GM19238 (cell line): ENCODE measurements around the gene MN1.

Experiments
- DNase-seq: peaks from one replicate; pipeline ENCODE4 v3.0.0; 2011; ENCODE audit warnings: low spot score; ENCODE audit not compliant: insufficient read length

Gene MN1

DNA sequence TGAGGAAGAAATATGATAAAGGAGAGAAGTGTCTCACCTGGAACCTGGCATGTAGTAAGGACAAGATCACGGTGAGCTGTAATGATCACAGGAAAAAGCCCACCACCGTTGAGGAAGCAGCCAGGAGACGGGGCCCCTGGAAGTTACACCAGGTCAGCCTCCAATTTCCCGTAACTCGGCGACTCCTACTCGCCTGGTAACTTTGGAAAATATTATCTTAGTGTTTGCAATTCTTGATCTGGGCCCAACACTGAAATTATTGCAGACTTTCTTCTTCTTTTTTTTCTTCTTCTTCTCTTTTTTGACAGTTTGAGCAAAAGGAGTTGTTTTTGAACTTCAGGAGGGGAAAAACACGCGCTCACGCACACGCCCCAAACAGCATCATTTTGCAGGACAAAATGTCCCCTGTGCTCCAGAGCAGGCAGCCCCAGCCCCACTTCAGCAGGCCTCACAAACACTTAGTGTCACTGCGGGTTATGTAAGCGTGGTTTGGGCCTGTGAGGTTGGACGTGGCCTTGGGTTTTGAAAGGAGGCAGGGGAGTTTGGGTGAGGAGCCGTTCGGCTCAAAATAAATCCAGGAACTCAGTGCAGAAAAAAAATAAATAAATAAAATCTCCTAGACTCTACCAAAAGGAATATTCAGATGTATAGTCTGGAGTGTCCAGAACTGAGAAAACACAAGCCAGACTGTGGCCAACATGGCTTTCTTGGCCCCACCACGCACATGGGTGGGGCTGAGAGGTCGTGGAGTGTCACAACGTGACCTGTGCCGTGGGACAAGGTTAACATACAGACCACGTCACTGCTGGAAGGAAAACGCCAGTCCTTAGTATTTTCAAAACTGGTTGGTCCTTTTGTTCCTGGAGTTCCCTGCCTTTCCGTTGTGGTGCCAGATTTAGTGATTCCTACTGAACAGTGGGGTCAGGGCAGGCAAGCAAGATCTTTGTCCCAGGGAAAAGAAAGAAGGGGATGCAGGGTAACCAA lies 26.3 kb upstream of the MN1 start:
- no peak for DNase-seq

DNA sequence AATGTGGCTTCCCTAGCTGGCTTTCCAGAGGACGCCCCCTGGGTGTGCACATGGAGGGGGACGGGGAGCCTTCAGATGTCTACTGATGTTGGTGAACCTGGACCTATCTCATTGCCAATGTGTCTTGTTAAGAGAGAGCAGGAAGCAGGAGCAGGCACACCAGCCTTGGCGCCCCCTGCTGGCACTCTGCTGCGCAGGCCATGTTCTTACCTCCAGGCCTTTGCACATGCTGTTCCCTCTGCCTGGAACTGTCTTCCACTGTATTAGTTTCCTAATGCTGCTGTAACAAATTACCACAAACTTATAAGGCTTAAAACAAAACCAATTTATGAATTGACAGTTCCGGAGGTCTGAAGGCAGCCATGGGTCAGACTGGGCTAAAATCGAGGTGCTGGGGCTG lies 23.6 kb upstream of the MN1 start:
- DNase-seq, result no peak

DNA sequence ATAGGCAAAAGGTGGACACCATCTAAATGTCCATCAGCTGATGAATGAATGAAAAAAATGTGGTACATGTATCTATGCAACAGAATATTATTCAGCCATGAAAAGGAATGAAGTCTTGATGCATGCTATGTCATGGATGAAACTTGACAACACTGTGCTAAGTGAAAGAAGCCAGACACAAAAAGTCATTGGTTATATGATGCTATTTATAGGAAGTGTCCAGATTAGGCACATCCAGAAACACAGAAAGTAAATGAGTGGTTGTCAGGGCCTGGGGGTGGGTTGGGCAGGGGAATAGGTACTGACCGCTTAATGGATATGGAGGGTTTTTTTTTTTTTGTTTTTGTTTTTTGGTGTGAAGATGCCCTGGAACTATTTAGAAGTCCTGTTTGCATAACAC lies 21.7 kb upstream of the MN1 start:
- DNase-seq, result no peak

DNA sequence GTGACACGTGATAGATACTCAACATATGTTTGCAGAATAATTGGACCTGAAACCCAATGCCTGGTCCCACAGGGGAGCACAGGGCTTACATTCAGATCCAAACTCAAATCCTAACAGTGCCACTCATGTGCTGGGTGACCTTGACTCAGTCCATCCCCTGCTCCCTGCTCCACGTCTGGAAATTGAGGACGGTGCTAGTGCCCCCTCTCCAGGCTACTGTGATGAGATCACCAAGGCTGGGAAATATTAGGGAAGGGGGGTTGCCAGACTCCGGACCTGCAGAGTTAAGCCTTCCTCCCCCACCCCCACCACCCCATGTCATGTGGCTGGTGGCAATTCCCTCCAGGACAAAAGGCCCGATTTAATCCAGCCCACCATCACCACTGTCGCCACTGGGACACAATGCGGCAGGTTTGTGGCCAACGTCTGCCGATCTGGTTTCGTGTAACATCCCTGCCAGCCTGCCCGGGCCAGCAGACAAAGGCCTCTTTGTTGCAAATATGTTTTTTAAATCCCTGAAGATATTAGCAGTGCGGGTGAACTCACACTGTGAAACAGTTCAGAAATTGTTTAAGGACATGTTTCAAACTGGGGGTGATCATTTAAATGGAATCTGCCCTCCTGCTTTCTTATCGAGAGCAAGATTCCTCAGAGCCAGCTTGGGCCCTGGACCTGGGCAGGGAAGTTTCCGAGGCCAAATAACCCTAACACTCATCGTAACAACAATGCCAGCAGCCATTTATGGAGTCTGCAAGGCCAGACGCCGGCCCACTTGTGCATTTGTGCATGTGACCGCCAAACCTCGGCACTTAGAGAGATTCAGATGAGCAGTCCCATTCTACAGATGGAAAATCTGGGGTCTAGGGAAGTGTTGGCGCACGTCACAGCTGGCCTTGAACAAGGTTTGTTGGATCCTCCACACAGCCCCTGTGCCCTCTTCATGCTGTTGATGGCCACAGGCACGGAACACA lies 19.6 kb upstream of the MN1 start:
- DNase-seq, result no peak

DNA sequence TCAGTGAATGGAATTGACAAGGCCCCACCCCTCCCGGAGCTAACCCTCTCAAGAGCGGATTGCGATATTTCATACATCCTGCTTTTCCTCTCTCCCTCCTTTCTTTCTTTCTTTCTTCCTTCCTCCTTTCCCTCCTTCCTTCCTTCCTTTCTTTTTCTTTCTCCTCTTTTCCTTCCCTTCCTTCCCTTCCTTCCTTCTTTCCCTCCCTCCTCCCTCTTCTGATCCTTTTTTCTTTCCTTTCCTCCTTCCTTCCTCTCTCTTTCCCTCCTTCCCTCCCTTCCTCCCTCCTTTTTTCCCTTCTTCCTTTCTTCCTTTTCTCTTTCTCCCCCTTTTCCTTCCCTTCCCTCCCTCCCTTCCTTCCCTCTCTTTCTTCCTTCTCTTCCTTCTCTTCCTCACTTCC lies 15.0 kb upstream of the MN1 start:
- DNase-seq, result no peak

DNA sequence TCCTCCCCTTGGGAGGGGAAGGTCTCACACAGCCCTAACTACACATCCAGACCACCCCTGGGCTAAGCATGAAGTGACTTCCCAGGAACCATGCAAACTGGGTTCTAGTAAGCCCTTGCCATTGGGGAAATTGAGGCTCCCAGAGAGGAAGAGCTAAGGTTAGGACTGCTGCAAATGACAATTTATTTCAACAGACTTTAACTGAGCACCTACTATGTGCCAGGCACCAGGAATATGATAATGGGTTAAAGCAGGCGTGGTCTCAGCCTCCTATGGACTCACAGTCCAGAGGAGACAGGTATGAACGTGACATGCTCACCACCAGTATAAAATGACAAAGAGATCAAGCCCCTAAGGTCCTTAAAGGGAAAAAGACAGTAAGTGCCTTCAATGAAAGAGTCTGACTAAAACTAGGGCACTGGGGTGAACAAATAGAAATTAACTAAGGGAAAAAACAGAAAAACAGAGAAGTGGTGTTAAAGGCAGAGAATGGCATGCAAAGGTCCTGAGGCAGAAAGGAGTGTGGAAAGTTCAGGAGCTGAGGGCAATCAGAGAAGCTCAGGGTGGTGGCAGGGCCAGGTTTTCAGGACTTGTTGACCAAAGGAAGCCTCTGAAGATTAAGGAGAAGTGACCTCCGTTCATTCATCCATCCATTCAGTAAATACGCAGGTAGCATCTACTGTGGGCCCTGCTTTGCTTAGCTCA lies 14.4 kb upstream of the MN1 start:
- DNase-seq, result no peak

DNA sequence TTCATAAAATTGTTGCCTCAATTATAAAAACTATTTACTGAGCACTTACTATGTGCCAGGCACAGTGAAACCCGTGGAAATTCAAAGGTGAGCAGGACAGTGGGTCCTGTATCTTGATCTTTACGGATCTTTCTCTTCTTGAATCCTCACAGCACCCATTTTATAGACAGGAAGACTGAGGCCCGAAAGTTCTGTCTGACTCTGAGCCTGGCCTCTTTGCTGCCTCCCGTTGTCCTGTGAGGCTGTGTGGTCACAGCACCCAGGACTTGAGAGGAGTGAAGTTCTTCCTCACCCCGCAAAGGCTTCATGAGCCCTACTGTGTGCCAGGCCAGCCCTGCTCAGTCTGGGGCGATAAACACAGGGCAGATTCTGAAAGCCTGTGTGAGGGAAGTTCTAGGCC lies 13.4 kb upstream of the MN1 start:
- no peak for DNase-seq

DNA sequence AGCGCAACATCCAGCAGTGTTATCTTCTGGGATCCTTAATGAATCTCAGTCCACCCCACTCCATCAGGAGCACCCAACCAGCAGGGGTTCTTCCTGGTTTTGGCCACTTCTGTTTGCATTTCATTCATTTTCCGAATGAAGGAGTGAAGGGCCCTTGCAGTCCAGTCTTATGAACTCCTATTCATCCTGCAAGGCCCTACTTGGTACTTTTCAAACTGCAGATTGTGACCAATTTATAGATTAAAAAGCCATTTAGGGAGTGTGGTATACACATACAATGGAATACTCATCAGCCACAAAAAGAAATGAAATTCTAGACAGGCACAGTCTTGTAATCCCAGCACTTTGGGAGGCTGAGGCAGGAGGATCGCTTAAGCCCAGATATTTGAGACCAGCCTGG lies 10.2 kb upstream of the MN1 start:
- DNase-seq, result no peak

DNA sequence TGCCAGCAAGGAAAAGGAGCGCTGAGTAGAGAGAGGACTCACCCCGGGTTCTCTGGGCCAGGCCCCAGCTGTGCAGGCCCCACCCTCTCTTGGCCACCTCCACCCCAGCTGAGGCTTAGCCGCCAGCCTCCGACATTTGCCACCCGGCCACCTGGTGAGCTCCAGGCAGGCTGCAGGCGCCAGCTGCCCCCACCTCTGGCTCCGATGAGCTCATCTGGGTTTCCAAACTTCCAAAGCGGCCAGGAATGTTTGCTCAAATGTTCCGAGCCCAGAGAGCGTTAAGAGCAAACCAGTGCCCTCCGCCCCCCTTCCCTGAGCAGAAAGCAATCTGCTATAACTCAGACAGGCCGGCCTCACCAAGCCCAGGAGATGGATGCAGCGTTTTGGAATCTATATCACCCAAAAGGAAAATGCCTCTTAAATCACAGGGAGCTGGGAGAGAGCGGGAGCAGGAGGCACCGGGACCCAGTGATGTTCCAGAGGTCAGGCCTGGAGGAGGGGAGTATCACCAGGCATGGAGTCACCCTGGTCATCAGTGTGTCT lies 9.1 kb upstream of the MN1 start:
- no peak for DNase-seq

DNA sequence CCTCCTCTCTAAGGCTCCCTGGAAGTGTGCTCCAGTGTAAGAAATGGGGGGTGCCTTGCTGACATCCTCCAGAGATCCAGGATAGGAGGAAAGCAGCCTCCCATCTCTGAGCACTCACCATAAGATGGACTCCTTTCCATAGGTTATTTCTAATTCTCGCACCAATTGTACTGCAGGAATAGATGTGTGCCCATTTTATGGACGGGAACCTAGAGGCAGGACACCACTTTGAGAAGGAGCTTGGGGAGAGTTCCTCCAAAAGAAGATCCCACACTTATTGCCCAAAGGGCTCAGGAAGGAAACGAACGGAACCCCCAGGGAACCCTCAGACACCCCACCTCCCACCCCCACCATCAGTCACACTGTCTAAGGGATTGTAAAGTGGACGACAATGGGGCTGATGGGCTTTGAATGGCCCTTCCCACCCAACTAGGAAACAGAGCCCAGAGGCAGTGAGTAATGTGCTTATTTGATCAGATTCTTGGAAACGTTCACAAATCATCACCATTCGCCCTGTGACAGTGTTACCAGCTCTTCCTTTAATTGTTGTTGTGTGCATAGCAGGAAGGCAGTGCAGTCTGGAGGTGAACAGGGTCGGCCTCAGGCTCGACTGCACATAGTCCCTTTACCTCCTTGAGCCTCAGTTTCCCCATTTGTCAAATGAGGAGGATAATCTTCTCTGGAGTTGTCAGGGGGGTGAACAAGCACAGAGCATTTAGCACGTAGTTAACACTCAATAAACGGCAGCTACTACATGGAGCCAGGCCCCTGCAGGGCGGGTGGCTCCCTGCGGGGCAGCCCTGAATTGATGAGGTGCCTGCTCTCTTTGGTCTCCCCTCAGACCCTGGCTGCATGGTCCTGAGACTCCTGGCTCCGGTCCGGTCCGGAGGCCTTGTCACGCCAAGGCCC lies 8.4 kb upstream of the MN1 start:
- DNase-seq, result no peak

DNA sequence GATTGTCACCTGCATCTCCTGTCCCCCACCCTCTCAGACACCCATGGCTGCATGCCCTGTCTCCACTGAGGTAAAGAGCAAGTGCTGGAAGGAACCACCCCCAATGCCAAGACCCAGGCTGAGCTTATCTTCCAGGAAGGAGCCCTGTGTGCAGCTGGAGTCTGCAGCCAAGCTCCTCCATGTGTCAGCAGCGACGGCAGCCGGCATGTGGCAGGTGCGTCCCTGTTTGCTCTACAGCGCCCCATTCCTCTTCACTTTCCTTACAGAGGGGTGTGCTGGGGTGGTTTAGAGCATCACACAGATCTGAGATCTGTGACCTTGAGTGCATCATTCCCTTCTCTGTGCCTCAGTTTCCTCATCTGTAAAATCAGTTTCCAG lies 7.7 kb upstream of the MN1 start:
- no peak for DNase-seq

DNA sequence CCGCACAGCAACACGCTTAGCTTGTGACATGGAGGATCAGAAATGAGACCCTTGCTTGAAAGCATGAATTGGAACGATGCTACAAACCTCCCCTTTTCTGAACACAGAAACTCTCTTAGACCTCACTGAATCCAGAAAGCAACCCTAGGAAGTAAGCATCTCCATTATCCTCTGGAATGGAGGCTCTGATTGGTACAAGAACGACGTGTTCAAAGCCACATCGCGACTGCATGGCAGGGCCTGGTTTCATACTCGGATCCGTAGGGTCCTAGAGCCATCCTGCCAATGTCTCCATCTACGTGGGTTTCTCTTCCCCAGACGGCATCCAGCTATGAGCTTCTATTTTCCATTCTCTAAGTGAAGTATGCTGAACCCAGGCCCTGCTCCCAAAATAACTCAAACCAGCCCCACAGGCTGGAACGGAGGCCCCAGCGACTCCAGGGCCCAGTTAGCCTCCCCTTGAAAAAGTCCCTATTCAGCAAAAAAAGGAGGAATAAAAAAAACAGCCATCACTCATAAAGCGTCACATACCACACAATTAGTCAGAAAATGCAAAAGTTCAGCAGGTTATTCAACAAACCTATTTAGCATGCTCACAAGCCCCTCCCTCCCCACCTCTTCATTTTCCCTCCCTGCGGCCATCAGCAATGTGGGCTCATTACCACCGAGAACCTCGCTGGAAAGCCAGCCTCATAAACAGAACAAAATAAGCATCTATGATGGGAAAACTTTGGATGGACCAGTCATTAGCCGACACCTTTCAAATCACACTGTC lies 7.1 kb upstream of the MN1 start:
- DNase-seq, result no peak

DNA sequence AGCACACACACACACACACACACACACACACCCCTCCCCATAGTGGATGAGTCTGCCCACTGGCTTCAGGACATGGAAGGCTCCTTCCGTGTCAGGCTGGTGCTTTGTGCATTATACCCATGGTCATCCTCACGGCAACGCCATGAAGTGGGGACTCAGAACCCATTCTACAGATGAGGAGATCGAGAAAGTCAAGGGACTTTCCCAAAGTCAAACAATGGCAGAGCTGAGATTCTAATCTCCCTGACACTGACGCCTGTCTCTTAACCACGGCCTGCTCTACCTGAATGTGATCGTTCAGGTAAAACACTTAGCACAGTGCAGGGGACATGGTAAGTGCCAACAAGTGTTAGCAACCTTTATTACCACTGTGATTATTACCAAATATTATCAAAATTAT lies 4.3 kb upstream of the MN1 start:
- no peak for DNase-seq

DNA sequence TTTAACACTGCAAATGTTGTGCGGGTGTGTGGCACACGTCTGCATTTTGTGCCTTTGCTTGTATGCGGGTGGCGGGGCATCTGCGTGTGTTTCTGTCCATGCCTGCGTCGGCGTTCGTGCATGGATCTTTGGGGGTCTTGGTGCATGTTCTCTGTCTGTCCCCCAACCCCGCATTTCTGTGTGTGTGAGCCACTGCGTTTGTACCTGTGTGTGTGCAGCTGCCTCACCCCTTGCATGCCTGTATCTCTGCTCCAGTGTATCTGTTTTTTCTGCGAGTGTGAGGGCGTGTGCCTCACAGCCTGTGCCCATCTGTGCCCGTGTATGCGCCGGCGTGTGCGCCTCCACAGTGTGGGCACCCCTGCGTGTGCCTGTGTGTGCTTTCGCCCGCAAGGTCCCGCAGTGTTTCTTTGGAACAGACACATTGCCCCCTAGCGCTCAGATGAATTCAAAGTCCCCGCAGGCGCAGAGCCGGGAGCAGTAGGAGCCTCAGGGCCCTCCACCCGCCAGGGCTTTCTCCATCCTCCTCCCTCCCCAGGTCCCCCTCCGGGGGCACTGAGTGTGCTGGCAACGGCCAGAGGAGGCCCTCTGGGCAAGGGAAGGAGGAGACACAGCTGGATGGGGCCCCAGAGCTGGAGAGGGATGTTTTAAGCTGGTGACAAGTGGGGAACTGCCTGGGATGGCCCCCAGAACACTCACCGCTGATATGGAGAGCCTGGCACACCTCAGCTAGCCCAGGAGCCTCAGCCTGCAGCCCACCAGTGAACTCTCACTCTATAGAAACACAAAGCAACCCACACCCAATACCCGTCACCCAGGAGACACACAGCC lies 3.1 kb upstream of the MN1 start:
- DNase-seq, result peak; percentile 55

DNA sequence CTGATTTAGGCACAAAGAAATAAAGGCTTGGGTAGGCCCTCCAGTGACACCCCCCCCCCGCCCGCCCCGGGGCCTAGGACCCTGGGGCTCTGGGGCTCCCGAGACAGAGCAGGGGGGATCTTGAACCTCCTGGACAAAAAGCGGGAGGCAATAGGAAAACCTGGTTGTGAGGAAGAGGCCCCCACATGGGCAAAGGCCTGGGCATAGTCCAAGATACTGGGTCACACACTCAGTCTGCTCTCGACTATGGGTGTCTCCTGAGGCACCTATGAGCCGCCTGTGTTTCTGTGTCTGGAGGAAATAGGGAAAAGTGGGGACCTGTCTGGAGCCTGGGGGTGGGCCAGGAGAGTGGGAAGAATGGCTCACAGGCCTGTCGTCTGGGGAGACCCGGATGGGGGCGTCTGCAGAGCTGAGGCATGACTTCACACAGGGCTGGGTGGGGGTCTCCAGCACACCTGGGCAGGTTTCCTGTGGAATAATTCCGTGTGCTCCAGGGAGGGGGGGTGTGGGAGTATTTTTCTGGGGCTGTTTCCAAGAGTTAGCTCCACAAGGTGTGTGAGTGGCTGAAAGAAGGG lies 2.4 kb upstream of the MN1 start:
- DNase-seq, result no peak

DNA sequence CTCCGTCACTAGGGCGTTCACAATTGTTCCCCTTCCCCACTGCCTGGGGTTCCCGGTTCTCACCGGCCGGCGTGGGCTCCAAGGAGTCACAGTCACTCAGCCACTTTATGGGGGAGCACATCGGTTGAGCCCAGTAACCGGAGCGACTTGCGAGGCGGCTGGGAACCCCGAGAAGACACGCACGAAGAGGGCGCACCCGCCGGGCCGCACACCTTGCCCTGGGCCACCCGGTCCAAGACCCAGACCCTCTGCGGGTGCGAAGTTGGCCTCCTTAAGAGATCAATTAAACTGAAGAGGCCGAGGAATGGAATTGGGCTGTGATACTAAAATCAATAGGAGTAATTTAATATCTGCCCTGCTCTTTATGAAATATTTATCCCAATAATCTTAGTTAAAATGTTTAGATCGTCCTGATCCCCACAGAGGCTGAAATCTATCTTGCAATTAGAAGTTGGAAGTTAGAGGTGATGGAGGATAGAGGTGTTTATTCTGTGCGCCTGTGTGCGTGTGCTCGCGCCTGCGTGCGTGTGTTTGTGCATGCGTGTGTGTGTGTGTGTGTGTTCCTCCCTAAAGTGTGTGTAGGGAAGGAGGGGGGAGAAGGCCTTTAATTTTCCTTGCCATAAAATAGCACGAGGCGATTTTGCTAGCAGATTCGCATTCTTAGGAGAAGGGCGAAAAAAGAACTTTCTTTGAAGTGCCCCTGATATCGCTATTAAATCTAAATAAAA lies 954 bp upstream of the MN1 start:
- no peak for DNase-seq

DNA sequence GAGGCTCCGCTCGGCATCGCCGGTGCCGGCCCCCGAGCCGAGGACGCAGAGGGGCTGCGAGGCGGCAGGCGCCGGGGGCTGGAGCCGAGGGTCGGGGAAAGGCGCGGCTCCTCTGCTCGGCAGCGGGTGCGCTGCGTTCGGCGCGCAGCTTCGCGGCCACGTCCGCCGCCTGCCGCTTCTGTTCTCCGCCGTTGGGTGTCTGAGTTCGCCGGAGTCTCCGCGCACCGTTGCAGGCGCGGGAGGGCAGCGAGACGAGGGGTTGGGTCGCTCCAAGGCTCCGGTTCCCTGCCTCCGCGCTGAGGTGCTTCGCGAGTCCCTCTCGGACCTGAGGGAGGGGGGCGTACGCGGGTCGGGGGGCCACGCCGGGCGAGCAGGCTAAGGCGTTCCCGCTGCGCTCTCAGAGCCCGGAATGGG lies 347 bp downstream of the MN1 start:
- DNase-seq, result no peak
